Measurements from ENCODE around the gene CRISPLD2. TPM values are rescaled to one million over a fixed set of nuclear protein-coding genes. Genes with fewer than 3 reads are reported as not detected.

CRISPLD2 gene
- polyA plus RNA-seq, 1 donor from 2014 or later, result 0.06 TPM

DNA sequence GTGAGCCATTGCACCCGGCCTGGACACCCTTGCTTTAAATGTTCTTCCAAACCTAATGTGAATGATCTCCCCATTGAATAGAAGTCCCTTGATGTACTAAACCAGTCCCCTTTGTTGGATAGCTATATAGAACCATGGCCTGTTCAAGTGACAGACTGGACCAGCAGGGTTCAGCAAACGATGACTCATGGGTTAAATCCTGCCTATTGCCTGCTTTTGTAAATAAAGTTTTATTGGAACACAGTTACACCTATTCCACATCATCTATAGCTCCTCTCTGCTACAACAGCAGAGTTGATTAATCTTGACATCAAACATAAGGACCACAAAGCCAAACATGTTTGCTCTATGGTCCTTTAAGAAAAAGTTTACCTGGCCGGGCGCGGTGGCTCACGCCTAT, 56.1 kb downstream of the CRISPLD2 start:
- Histone ChIP-seq H3K36me3 (ENCODE audit: insufficient read depth, low read length) (no peaks in the 10 kb centered on the region), H3F3A (ENCODE audit: insufficient read depth, low read length, poor library complexity, severe bottlenecking) (no peaks in the 10 kb centered on the region), H3K79me2 (replicated peaks; ENCODE audit: insufficient read depth, low read length) (no peaks in the 10 kb centered on the region), H3K4me2 (ENCODE audit: low read length) (no peak overlapping the region), H3K4me3 (ENCODE audit: low read length) (no peak overlapping the region), H2AFZ (ENCODE audit: low read depth, low read length) (no peak overlapping the region), H3K9me3 (ENCODE audit: low read length) (no peaks in the 10 kb centered on the region), H3K9me2 (ENCODE audit: insufficient read depth, low read length) (no peaks in the 10 kb centered on the region), H3K27me3 (ENCODE audit: insufficient read depth, low read depth, low read length) (no peaks in the 10 kb centered on the region), H3K27ac (ENCODE audit: low read length) (no peak overlapping the region), H4K20me1 (ENCODE audit: insufficient read depth) (no peaks in the 10 kb centered on the region), H3K9ac (ENCODE audit: low read length) (no peak overlapping the region)
- TF ChIP-seq, protein P1, sequence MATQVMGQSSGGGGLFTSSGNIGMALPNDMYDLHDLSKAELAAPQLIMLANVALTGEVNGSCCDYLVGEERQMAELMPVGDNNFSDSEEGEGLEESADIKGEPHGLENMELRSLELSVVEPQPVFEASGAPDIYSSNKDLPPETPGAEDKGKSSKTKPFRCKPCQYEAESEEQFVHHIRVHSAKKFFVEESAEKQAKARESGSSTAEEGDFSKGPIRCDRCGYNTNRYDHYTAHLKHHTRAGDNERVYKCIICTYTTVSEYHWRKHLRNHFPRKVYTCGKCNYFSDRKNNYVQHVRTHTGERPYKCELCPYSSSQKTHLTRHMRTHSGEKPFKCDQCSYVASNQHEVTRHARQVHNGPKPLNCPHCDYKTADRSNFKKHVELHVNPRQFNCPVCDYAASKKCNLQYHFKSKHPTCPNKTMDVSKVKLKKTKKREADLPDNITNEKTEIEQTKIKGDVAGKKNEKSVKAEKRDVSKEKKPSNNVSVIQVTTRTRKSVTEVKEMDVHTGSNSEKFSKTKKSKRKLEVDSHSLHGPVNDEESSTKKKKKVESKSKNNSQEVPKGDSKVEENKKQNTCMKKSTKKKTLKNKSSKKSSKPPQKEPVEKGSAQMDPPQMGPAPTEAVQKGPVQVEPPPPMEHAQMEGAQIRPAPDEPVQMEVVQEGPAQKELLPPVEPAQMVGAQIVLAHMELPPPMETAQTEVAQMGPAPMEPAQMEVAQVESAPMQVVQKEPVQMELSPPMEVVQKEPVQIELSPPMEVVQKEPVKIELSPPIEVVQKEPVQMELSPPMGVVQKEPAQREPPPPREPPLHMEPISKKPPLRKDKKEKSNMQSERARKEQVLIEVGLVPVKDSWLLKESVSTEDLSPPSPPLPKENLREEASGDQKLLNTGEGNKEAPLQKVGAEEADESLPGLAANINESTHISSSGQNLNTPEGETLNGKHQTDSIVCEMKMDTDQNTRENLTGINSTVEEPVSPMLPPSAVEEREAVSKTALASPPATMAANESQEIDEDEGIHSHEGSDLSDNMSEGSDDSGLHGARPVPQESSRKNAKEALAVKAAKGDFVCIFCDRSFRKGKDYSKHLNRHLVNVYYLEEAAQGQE (IDR thresholded peaks at IDR 0.05; ENCODE audit: borderline replicate concordance), result no peak
- TF ChIP-seq POLR2AphosphoS5 (IDR thresholded peaks at IDR 0.05), result no peak
- TF ChIP-seq TAF1 (IDR thresholded peaks at IDR 0.05; ENCODE audit: low read depth), result no peak
- no peak for TF ChIP-seq EP300 (conservative IDR thresholded peaks at IDR 0.05; ENCODE audit: poor library complexity, severe bottlenecking)
- TF ChIP-seq, protein P2, sequence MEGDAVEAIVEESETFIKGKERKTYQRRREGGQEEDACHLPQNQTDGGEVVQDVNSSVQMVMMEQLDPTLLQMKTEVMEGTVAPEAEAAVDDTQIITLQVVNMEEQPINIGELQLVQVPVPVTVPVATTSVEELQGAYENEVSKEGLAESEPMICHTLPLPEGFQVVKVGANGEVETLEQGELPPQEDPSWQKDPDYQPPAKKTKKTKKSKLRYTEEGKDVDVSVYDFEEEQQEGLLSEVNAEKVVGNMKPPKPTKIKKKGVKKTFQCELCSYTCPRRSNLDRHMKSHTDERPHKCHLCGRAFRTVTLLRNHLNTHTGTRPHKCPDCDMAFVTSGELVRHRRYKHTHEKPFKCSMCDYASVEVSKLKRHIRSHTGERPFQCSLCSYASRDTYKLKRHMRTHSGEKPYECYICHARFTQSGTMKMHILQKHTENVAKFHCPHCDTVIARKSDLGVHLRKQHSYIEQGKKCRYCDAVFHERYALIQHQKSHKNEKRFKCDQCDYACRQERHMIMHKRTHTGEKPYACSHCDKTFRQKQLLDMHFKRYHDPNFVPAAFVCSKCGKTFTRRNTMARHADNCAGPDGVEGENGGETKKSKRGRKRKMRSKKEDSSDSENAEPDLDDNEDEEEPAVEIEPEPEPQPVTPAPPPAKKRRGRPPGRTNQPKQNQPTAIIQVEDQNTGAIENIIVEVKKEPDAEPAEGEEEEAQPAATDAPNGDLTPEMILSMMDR (IDR thresholded peaks at IDR 0.05; ENCODE audit: poor library complexity, severe bottlenecking), result no peak
- TF ChIP-seq MXI1 (conservative IDR thresholded peaks at IDR 0.05; ENCODE audit: poor library complexity, severe bottlenecking), result no peak
- no peak for TF ChIP-seq RAD21 (conservative IDR thresholded peaks at IDR 0.05)
- TF ChIP-seq SMC3 (conservative IDR thresholded peaks at IDR 0.05; ENCODE audit: poor library complexity), result no peak
- TF ChIP-seq EZH2 (IDR thresholded peaks at IDR 0.05; ENCODE audit: borderline replicate concordance, insufficient read depth, low read length, poor library complexity, severe bottlenecking), result no peak

DNA sequence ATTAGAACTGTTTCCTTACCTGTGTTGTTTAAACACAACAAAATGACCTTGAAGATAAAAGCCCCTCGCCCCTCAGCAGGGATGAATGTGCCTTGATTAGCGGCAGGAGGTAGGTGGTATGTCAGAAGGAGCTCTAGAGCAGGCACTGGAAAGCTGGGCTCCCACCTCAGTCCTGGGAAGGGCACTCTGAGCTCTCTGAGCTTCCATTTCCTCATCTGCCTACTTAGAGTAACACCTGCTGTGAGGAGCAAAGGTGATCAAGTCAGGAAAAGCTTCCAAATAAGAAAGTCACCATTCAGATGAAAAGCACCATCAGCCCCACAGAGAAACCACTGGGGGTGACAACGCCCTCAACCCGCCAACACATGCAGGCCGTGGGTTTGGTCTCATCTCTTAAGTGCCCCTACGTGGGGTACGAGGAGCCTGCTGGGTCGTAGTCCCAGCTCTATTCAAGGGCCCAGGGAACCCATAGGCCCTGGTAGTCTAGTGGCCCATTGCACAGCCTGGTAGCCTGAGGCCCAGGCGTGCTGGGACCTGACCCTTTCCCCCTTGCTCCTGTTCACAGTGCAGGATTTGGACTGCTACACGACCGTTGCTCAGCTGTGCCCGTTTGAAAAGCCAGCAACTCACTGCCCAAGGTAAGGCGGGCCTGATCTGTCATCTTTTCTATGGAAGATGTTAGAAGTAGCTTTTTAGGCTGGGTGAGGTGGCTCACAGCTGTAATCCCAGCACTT, 57.3 kb downstream of the CRISPLD2 start:
- TF ChIP-seq EZH2 (IDR thresholded peaks at IDR 0.05; ENCODE audit: borderline replicate concordance, insufficient read depth, low read length, poor library complexity, severe bottlenecking), result no peak
- TF ChIP-seq POLR2AphosphoS5 (IDR thresholded peaks at IDR 0.05), result no peak
- TF ChIP-seq RAD21 (conservative IDR thresholded peaks at IDR 0.05), result no peak
- TF ChIP-seq MXI1 (conservative IDR thresholded peaks at IDR 0.05; ENCODE audit: poor library complexity, severe bottlenecking), result no peak
- TF ChIP-seq, protein P1 (IDR thresholded peaks at IDR 0.05; ENCODE audit: borderline replicate concordance), result no peak

More for the DNA sequence above, 57.3 kb downstream of the CRISPLD2 start:
- no peaks in the 10 kb centered on the region for H3K36me3 ChIP-seq (ENCODE audit: insufficient read depth, low read length)
- H4K20me1 ChIP-seq (ENCODE audit: insufficient read depth), result no peaks in the 10 kb centered on the region
- H3K79me2 ChIP-seq (replicated peaks; ENCODE audit: insufficient read depth, low read length), result no peaks in the 10 kb centered on the region
- no peak overlapping the region for H3K4me3 ChIP-seq (ENCODE audit: low read length)
- no peaks in the 10 kb centered on the region for H3K27me3 ChIP-seq (ENCODE audit: insufficient read depth, low read depth, low read length)
- H2AFZ ChIP-seq (ENCODE audit: low read depth, low read length), result no peak overlapping the region
- no peak overlapping the region for H3K9ac ChIP-seq (ENCODE audit: low read length)
- H3K9me2 ChIP-seq (ENCODE audit: insufficient read depth, low read length), result no peaks in the 10 kb centered on the region
- no peaks in the 10 kb centered on the region for H3F3A ChIP-seq (ENCODE audit: insufficient read depth, low read length, poor library complexity, severe bottlenecking)
- no peaks in the 10 kb centered on the region for H3K9me3 ChIP-seq (ENCODE audit: low read length)
- H3K27ac ChIP-seq (ENCODE audit: low read length), result no peak overlapping the region
- no peak overlapping the region for H3K4me2 ChIP-seq (ENCODE audit: low read length)
